ENCODE results near the gene KDM4B. TPM values are rescaled to one million over a fixed set of nuclear protein-coding genes. Genes with fewer than 3 reads are reported as not detected.

The KDM4B gene
- total RNA-seq, 1 donor from 2014 or later: 34.1 TPM

DNA sequence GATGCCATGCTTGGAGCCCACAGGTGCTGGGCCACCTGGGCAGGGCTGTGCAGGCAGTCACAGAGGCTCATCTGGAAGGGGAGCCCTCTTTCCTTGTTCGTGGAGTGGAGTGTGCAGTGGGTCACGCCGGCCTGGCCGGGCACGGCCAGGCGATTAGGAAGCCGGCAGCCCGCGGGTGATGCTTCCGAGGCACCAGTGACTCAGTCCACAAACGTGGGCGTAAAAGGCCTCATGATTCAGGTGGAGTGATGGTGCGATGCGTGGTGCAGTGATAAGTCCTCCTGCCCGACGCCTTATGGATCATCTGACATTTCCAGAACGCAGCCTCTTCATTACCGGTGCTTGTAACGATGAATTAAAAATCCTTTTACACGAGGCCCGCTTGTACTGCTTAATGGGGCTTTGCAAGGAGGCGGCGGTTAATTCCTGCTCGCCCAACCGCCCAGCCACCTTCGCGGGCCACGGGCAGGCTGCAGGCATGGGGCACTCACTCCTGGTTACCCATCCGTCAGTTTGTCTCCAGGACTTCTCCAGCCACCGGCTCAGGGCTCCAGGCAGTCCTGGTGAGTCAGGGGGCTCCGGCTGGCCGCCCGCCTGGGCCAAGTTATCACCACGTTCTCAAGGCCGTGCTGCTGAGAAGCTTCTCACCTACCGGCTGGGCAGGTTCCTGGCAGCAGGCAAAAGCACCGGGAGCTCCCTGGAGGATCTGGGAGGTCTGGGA is 172.4 kb downstream of the KDM4B start:
- DNase-seq: no peak
- Histone ChIP-seq H3K36me3 (peaks cover 88% of the 10 kb centered on the region), H3K27ac (replicated peaks) (peak overlapping the region; percentile 48), H3K9me3 (replicated peaks) (no peaks in the 10 kb centered on the region), H3K4me3 (no peak overlapping the region), H3K27me3 (ENCODE audit: low read depth) (no peaks in the 10 kb centered on the region), H3K4me1 (peaks cover 33% of the 10 kb centered on the region)
- intact Hi-C loops (cut with micrococcal nuclease): no loop called here
- TF ChIP-seq, protein P1, sequence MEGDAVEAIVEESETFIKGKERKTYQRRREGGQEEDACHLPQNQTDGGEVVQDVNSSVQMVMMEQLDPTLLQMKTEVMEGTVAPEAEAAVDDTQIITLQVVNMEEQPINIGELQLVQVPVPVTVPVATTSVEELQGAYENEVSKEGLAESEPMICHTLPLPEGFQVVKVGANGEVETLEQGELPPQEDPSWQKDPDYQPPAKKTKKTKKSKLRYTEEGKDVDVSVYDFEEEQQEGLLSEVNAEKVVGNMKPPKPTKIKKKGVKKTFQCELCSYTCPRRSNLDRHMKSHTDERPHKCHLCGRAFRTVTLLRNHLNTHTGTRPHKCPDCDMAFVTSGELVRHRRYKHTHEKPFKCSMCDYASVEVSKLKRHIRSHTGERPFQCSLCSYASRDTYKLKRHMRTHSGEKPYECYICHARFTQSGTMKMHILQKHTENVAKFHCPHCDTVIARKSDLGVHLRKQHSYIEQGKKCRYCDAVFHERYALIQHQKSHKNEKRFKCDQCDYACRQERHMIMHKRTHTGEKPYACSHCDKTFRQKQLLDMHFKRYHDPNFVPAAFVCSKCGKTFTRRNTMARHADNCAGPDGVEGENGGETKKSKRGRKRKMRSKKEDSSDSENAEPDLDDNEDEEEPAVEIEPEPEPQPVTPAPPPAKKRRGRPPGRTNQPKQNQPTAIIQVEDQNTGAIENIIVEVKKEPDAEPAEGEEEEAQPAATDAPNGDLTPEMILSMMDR (IDR thresholded peaks at IDR 0.05; ENCODE audit: borderline replicate concordance): no peak

DNA sequence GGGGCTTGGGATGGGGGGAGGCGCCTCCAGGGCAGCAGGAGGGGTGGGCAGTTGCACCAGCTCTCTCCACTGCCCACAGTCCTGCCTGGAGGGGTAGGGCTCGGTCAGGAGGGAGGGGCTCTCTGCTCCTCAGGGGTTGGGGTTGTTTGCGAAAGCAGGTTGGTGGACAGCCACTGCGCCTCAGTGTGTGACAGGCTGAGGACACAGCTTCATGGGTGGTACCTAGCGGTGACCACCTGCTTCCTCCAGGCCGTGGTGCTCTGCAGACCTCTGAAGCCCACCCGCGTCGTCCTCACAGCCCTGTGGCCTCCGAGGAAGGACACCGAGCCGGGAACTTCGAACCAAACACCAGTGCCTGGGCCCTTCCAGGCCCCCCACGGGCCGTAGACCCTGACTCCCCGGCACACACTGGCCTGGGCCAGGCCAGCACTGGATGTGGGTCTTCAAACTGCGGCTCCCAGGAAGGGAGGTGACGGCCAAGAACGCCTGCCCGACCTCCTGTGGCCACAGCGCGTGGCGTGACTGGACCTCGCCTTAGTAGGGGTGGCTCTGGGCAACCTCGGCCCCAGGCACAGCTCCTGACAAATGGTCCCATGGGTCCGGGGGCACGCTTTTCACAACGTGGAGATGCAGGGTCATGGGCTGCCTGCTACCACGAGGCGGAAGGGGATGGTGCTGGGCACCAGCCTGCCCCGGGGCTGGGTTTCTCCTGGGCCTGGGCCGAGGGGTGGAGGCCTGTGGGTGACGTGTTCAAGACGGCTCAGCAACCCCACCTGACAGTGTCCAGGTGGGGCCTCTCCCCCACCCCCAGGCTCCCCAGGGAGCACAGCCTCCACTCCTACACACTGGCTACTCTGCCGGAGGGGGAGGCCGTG is 173.2 kb downstream of the KDM4B start:
- Histone ChIP-seq H3K9me3 (replicated peaks) (no peaks in the 10 kb centered on the region), H3K4me1 (peaks cover 33% of the 10 kb centered on the region), H3K27me3 (ENCODE audit: low read depth) (no peaks in the 10 kb centered on the region), H3K4me3 (no peak overlapping the region), H3K36me3 (peaks cover 85% of the 10 kb centered on the region), H3K27ac (replicated peaks) (no peak overlapping the region)
- TF ChIP-seq, protein P1 (IDR thresholded peaks at IDR 0.05; ENCODE audit: borderline replicate concordance): no peak
- intact Hi-C loops (cut with micrococcal nuclease): no loop called here
- no peak for DNase-seq

DNA sequence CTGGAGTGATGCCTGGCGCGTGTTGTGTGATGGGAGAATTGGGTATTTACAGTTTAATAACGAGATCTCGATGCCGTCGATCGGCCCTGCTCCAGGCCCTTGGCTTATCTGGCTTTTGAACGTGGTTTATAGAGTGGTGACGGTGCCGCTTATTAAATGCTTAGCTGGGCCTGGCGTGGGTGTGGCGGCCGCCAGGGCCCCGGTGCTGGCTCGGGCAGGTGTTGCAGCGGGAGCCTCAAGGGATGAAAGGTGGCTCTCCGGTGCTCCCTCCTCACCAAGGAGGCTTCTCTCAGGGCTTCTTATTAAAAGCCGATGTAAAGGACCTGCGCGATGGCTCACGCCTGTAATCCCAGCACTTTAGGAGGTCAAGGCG is 173.8 kb downstream of the KDM4B start:
- Histone ChIP-seq H3K36me3 (peaks cover 85% of the 10 kb centered on the region), H3K4me1 (peaks cover 33% of the 10 kb centered on the region), H3K27me3 (ENCODE audit: low read depth) (no peaks in the 10 kb centered on the region), H3K9me3 (replicated peaks) (no peaks in the 10 kb centered on the region), H3K4me3 (no peak overlapping the region), H3K27ac (replicated peaks) (no peak overlapping the region)
- TF ChIP-seq, protein P1 (IDR thresholded peaks at IDR 0.05; ENCODE audit: borderline replicate concordance): no peak
- intact Hi-C loops (cut with micrococcal nuclease): no loop called here
- peak; percentile 3 for DNase-seq

DNA sequence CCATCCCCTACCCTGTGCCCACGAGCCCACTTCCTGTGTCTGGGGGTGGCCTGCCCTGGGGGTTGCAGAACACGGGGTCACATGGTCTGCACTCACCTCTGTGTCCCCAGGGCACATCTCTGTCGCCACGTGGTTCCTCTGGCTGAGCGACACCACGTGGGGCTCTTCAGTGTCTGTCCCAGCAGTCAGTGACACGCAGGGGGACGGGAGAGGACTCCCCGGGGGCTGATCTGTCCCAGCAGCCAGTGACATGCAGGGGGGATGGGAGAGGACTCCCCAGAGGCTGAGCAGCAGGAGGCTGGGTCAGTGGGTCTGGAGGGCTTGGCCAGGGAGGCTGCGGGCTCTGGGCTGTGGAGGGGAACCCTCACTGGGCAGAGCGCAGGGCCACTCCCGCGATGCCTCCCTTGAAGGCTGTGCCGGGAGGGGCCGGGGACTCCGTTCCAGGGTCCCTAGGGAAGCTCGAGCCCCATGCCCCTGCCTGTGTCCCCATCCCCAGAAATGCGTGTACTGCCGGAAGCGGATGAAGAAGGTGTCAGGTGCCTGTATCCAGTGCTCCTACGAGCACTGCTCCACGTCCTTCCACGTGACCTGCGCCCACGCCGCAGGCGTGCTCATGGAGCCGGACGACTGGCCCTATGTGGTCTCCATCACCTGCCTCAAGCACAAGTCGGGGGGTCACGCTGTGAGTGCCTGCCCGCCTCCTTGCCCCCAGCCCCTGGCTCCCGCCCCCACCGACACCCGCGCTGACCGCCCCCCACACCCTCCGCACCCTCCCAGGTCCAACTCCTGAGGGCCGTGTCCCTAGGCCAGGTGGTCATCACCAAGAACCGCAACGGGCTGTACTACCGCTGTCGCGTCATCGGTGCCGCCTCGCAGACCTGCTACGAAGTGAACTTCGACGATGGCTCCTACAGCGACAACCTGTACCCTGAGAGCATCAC is 174.8 kb downstream of the KDM4B start:
- Histone ChIP-seq H3K4me1 (peaks cover 33% of the 10 kb centered on the region), H3K27me3 (ENCODE audit: low read depth) (no peaks in the 10 kb centered on the region), H3K27ac (replicated peaks) (no peak overlapping the region), H3K4me3 (no peak overlapping the region), H3K36me3 (peaks cover 85% of the 10 kb centered on the region), H3K9me3 (replicated peaks) (no peaks in the 10 kb centered on the region)
- DNase-seq: peak; percentile 18
- TF ChIP-seq, protein P1 (IDR thresholded peaks at IDR 0.05; ENCODE audit: borderline replicate concordance): no peak
- intact Hi-C loops (cut with micrococcal nuclease): no loop called here

Data from left ventricle myocardium inferior (tissue), 1 donor.